Measurements from ENCODE around the gene RALGAPA1.
"Not testable (repeated sequence)": the region's sequence is repeated elsewhere in the genome, so short reads cannot be mapped to it uniquely, and the experiment has no call there.

The RALGAPA1 gene

DNA sequence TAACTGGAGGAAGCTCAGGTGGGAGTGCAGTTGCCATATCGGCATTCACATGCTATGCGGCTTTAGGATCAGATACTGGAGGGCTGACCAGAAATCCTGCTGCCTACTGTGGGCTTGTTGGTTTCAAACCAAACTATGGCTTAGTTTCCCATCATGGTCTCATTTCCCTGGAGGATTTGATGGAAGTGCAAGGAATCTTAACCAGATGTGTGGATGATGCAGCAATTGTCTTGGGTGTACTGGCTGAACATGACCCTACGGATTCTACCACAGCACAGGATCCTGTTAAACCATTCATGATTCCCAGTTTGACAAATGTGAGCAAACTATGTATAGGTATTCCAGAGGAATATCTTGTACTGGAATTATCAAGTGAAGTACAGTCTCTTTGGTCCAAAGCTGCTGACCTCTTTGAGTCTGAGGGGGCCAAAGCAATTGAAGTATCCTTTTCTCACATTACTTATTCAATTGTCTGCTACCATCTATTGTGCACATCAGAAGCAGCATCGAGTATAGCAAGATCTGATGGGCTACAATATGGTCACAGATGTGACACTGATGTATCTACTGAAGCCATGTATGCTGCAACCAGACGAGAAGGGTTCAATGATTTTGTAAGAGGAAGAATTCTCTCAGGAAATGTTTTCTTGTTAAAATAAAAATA, 42.9 kb downstream of the RALGAPA1 start:
- in situ Hi-C loops (cut with MboI; ENCODE audit: low sequenced_read_pairs) = no loop called here

DNA sequence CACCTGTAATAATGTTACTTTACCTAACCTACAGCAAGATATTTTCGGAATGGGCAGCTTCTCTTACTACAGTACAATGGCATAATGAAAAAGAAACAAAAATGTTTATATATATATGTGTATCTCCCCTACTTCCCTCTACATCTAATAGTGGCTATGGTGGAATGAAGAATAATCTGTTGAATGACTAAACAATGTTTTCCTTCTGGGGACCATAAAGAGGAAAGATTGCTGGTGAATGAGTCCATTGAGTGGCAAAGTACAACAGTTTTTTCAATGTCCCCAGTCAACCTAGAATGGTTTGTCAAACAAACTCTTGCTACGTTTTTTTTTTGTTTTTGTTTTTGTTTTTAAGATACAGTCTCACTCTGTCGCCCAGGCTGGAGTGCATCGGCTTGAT, 47.2 kb downstream of the RALGAPA1 start:
- in situ Hi-C loops (cut with MboI; ENCODE audit: low sequenced_read_pairs) = no loop called here

DNA sequence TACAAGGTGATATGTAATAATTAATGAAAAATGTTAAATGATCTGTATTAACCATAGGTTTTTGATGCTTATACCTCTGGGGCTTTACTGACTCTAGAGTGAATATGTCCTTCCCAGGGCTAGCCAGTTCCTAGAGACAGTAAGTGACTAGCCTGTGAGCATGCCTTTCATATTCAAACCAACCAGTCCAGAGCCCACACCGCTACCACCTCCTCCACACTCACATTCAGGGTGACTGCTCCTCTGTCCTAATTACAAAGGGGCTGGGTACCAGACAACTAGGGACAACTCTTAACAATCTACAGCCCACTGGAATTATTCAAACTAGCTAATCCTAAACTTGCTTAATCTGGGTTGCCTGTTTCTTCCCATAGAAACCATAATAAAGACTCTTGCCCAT, 49.0 kb downstream of the RALGAPA1 start:
- in situ Hi-C loops (cut with MboI; ENCODE audit: low sequenced_read_pairs) = no loop called here

DNA sequence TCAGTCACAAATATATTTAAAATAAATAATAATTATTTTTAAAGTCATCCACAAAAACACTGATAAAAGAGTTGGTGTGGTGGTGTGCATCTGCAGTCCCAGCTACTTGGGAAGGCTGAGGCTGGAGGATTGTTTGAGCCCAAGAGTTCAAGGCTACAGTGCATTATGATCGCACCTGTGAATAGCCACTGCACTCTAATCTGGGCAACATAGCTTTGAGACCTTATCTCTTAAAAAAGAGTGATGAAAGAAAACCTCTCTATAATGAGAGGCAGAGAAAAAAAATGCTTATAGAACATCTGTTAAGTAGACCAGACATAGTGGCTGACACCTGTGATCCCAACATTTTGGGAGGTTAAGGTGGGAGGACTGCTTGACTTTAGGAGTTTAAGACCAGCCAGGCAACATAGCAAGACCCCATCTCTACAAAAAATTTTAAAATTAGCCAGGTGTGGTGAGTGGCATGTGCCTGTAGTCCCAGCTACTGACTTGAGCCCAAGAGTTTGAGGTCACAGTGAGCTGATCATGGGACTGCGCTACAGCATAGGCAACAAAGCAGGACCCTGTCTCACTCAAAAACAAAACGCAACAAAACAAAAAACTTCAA, 50.5 kb downstream of the RALGAPA1 start:
- in situ Hi-C loops (cut with MboI; ENCODE audit: low sequenced_read_pairs) = no loop called here

DNA sequence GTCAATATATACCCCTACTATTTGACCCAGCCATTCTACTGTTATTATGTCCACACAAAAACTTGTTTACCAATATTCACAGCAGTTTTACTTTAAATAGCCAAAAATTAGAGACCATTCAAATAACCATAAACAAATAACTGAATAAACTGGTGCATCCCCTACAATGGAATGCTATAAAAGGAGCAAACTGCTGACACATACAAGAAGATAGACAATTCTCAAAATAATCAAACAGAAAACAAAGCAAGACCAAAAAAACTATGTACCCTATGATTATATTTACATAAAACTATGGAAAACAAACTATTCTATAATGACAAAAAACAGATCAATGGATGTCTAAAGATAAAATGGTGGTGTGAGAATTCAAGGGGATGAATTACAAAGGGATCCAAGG, 54.4 kb downstream of the RALGAPA1 start:
- in situ Hi-C loops (cut with MboI; ENCODE audit: low sequenced_read_pairs) = no loop called here

DNA sequence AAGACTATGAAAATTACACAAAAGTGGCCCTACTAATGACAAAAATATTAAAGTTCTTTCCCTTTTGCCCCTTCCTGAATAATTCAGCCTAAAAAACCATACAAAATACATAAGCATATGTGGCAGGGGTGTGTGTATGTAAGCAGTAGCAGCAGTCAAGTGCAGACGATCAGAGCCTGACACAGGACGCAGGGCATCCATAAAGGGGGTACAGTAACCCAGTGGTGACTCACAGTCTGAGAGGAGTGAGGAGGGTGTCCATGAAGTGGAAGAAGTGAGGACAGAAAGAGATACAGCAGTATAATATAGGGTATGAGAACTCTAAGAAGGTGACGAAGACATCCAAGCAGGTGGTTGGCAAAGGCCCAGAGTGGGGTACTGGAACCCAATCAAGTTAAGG, 56.7 kb downstream of the RALGAPA1 start:
- in situ Hi-C loops (cut with MboI; ENCODE audit: low sequenced_read_pairs) = no loop called here

DNA sequence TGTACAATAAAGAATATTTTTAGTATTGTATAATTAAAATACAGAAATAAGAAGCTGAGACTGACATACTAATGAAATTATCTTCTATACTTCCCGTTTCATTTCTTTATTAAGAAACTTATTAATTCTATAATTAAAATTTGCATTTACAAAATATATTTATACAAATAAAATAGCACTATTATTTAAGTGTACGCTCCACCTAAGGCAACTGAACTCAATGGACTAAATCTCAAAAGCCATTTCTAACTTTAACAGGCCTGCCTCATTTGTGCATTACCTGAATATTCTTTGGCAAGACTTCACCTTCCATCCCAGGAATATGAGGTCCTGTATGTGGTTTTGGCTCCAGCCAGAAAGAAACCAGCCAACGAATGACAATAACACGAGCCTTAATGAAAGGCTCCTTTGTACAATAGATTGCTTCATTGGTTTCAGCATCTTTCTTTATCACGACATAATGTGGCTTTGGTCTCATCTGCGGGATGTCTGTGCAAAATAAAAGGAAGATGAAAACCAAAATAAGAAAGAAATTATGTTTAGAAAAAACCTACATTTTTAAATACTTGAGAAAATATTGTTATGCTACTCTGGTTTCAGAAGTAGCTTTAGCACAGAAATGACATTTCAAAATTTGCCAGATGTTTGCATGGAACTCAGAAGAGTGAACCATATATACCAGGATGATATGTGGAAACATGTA, 58.7 kb downstream of the RALGAPA1 start:
- in situ Hi-C loops (cut with MboI; ENCODE audit: low sequenced_read_pairs) = no loop called here

DNA sequence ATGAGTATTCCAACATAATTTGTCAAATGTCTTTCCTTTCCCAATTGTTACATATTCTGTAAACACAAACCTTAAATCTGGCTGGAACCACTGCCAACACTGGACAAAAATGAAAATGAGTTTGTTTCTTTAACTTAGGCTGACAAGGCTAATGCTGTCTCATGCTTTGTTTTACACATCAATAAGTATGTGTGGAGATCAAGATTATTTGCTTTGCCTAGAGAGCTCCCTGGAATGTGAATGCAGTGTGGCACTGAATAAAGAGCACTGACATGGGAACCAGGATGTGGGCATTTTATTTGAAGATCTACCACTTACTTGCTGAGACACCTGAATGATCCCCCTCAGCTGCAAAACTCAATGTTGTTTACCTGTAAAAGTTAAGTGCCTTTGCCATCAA, 61.7 kb downstream of the RALGAPA1 start:
- in situ Hi-C loops (cut with MboI; ENCODE audit: low sequenced_read_pairs) = no loop called here

DNA sequence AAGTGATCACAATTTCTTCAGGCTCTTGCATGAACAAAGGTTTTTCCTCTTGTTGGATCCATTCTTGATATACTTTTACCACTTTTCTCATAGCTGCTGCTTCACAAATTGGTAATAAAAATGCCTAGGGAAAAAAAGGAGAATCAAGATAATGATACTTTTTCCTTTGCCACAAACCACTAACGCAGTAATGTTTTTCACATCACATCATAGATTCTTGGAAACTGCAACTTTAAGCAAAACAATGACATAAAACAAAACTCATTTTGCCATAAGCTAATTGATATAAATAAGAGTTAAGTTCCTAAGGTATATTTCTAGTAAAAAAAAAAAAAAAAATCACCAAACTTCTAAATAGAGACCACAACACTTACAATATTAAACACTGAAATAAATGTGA, 66.7 kb downstream of the RALGAPA1 start:
- in situ Hi-C loops (cut with MboI; ENCODE audit: low sequenced_read_pairs) = no loop called here

DNA sequence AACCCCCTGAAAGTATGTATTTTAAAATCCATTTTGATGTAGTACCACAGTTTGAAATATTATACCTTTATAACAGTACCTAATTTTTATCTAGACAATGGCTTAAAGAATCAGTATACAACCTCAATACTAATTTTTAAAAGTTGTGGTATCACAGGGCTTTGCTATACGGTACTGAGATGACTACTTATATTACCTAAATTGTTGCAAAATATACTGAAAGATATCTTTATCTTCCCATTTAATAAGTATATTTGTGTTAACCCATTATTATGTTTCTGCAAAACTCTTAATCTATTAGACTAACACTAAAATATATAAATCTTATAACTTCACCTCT, 67.1 kb downstream of the RALGAPA1 start:
- in situ Hi-C loops (cut with MboI; ENCODE audit: low sequenced_read_pairs) = no loop called here

DNA sequence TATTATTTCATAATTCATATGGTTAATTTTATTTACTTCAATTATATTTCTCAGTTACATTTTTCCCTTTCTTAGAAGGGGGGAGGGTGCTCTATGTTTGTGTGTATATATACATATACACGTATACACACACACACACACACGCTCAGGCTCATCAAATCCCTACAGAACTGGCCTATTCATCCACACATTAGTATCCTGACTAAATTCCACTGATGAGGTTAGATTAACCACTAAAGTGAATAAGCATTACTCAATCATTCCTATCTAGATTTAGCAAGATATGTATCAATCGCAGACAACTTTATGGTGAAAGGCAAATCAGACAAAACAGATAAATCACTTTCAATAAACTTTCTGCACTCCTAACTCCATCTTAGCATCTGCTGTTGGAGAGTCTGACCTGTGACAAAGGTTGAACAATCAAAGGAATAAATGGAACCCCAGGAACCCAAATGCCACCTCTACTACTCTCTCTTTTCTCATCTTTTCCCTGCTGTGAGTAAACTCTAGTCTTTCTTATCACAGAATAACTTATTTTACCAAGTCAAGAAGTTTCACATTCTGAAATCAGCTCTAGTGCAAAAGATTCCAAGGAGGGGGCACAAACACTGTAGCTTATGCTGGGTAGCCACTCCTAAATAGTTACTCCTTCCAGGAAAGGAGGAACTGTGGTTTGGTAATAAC, 67.6 kb downstream of the RALGAPA1 start:
- in situ Hi-C loops (cut with MboI; ENCODE audit: low sequenced_read_pairs) = no loop called here

DNA sequence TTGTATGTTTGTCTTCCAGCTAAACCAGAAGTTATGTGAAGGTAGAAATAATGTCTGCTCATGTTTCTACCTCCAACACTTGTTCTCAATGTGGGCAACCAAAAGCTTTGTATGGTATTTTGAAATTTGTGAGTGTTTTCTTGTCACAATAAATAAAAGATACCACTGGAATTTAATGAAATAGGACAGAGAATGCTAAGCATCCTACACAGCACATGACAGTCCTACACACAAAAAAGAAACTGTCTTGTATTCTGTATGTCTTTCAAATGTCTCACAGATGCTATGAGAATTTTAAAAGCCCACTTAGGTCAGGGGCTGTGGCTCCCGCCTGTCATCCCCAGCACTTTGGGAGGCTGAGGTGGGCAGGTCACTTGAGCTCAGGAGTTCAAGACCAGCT, 68.9 kb downstream of the RALGAPA1 start:
- in situ Hi-C loops (cut with MboI; ENCODE audit: low sequenced_read_pairs) = no loop called here

DNA sequence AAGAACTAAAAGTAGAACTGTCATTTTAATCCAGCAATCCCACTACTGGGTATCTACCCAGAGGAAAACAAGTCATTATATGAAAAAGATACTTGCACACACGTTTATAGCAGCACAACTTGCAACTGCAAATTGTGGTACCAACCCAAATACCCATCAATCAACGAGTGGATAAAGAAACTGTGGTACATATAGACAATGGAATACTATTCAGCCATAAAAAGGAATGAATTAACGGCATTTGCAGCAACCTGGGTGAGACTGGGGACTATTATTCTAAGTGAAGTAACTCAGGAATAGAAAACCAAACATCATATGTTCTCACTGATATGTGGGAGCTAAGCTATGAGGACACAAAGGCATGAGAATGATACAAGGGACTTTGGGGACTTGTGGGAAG, 73.9 kb downstream of the RALGAPA1 start:
- in situ Hi-C loops (cut with MboI; ENCODE audit: low sequenced_read_pairs) = not testable (repeated sequence)

DNA sequence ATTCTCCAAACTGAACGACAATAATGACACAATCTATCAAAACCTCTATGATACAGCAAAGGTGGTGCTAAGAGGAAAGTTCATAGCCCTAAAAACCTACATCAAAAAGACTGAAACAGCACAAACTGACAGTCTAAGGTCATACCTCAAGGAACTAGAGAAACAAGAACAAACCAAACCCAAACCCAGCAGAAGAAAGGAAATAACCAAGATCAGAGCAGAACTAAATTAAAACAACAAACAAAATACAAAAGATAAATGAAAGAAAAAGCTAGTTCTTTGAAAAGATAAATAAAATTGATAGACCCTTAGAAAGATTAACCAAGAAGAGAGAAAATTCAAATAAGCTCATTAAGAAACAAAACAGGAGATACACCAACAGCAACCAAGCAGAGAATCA, 75.6 kb downstream of the RALGAPA1 start:
- in situ Hi-C loops (cut with MboI; ENCODE audit: low sequenced_read_pairs) = not testable (repeated sequence)

DNA sequence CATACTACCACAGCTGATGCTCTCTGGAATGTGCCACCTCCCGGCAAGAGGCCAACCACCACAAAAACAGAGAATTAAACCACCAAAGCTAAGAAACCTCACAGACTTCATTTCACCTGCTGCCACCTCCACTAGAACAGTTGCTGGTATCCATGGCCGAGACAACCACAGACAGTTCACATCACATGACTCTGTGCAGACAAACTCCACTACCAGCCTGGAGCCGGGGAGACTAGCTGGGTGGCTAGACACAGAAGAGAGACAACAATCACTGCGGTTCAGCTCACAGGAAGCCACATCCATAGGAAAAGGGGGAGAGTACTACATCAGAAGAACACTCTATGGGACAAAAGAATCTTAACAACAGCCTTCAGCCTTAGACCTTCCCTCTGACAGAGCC, 78.2 kb downstream of the RALGAPA1 start:
- in situ Hi-C loops (cut with MboI; ENCODE audit: low sequenced_read_pairs) = no loop called here

DNA sequence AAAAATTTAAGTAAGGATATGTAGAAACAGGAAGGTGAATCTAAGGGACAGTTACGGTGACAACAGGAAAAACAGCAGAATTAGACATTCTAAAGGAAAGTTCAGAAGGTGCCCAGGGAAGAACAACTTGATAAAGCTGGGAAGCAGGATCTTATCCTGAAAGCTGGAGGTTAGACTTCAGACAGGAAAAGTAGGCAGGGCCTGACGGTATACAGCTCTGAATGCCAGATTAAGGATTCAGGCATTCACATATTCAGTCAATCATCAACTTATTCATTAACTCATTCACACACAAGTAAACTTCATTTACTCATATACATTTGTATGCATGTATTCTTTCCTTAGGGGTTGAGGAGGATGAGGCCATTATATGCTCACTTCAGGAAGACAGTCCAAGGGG, 81.3 kb downstream of the RALGAPA1 start:
- in situ Hi-C loops (cut with MboI; ENCODE audit: low sequenced_read_pairs) = no loop called here

DNA sequence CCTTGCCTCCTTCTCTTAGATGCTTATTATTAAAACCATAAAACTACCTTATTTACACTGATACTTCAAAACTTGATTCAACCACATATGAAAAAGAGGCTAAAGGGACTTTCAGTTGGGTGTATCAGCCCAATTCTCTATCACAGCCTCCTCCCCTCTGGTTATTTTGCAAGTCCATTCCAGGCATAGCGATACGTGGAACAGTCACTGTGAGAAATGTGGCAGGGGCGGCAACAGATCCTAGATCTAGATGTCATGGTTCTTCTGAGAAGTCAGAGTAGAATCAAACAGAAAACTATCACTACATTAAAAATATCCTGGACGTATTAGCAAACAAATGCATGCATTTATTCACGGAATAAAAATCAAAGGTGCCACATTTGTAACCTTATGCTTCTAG, 83.2 kb downstream of the RALGAPA1 start:
- in situ Hi-C loops (cut with MboI; ENCODE audit: low sequenced_read_pairs) = no loop called here

DNA sequence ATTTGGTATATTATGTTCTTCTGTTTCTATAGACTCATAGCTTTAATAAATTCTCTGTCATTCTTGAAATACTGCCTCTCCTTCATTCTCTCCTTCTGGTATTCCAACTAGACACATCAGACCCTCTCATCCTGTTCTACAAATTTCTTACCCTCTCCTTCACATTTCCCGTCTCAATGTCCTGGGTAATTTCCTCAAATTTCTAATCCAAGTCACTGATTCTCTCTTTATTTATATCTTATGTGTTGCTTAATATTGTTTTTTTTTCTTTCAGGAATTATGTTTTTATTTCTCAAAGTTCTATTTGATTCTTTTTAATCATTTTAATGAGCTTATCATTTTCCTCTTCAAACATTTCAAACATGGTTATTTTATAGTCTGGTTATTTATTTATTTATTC, 94.0 kb downstream of the RALGAPA1 start:
- in situ Hi-C loops (cut with MboI; ENCODE audit: low sequenced_read_pairs) = no loop called here

DNA sequence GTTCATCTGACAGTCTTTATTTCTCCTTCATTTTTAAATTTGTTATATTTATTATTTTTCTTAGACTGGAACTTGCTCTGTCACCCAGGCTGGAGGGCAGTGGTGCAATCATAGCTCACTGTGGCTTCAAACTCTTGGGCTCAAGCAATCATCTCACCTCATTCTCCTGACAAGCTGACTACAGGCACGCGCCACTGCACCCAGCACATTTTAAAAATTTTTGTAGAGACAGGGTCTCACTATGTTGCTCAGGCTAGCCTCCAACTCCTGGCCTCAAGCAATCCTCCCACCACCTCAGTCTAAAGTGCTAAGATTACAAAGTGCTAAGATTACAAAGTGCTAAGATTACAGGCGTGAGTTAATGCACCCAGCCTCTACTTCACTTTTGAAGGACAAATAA, 96.6 kb downstream of the RALGAPA1 start:
- in situ Hi-C loops (cut with MboI; ENCODE audit: low sequenced_read_pairs) = no loop called here

DNA sequence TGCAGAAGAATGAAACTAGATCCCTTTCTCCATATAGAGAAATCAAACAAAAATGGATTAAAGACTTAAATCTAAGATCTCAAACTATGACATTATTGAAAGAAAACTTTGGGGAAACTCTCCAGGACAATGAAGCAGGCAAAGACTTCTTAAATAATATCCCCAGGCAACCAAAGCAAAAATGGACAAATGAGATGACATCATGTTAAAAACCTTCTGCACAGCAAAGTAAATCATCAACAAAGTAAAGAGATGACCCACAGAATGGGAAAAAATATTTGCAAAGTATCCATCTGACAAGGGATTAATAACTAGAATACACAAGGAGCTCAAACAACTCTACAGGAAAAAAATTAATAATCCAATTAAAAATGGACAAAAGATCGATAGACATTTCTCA, 101.0 kb downstream of the RALGAPA1 start:
- in situ Hi-C loops (cut with MboI; ENCODE audit: low sequenced_read_pairs) = no loop called here

DNA sequence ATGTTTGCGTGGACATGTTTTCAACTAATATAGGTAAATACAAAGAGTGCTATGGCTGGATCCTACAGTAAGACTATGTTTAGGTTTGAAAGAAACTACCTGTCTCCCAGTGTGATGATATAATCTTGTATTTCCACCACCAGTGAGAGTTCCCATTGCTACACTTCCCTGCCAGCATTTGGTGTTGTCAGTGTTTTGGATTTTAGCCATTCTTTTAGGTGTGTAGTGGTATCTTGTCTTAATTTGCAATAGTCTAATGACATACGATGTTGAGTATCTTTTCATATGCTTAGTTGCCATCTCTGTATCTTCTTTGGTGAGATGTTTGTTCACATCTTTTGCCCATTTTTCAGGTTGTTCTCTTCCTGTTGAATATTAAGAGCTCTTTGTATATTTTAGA, 103.5 kb downstream of the RALGAPA1 start:
- in situ Hi-C loops (cut with MboI; ENCODE audit: low sequenced_read_pairs) = no loop called here

All from HL-60/S4 treated with phorbol 12-myristate 13-acetate at 8.2 ng/mL for 4 days and 3 days (cell line).